ENCODE data around the gene NEBL. TPM values are rescaled to one million over a fixed set of nuclear protein-coding genes. Genes with fewer than 3 reads are reported as not detected.

Gene NEBL
- total RNA-seq, 2 donors from 2014 or later, result 18.5 to 40.7 TPM

DNA sequence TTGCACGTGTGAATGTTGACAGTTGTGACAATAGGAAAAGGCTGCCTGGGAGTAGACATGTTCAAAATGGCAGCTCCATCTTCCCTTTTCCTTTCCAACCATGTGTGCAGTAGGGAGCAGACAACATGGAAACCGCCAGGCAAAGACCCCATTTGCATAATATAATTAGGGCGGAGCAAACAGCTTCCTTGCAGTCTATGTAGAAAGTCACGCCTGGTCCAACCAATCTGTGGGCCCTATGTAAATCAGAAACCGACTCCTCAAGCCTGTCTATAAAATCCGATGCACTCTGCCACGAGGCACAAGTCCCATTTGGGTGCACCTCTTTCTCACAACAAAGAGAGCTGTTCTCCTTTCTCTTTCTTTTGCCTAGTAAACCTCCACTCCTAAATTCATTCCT, 19.6 kb downstream of the NEBL start:
- no peak overlapping the region for H3K27ac ChIP-seq
- no peaks in the 10 kb centered on the region for H3K27me3 ChIP-seq
- H3K4me3 ChIP-seq, result no peak overlapping the region
- no peaks in the 10 kb centered on the region for H3K36me3 ChIP-seq (replicated peaks in 1 of 2; ENCODE audit: insufficient read depth in 1 of 2, low read depth in 2 of 2)
- TF ChIP-seq CTCF (IDR thresholded peaks at IDR 0.05) (no peak), POLR2A (IDR thresholded peaks at IDR 0.05) (no peak)
- no peak for DNase-seq
- H3K4me1 ChIP-seq, result no peaks in the 10 kb centered on the region
- no peak for ATAC-seq
- no peaks in the 10 kb centered on the region for H3K9me3 ChIP-seq
- WGBS, 2 donors, result 80 to 84% methylated on average over 7 of the region's 7 CpGs
- intact Hi-C loops (cut with DNase I), result no loop called here

- 87 to 100% methylated on average over 2 of the region's 2 CpGs for WGBS, 2 donors
- Histone ChIP-seq H3K4me1 (peaks cover 5% of the 10 kb centered on the region), H3K27ac (no peak overlapping the region), H3K36me3 (replicated peaks in 1 of 2; ENCODE audit: insufficient read depth in 1 of 2, low read depth in 2 of 2) (no peaks in the 10 kb centered on the region), H3K4me3 (no peak overlapping the region), H3K27me3 (no peaks in the 10 kb centered on the region), H3K9me3 (no peaks in the 10 kb centered on the region)
- ATAC-seq (no peak), DNase-seq (no peak)
- TF ChIP-seq CTCF (IDR thresholded peaks at IDR 0.05), result no peak
- TF ChIP-seq POLR2A (IDR thresholded peaks at IDR 0.05), result no peak
- intact Hi-C loops (cut with DNase I), result no loop called here
Observed at GRCh38 chr10:20874261-20874660, 22.9 kb downstream of the NEBL start.

- Histone ChIP-seq H3K9me3 (no peaks in the 10 kb centered on the region), H3K36me3 (replicated peaks in 1 of 2; ENCODE audit: insufficient read depth in 1 of 2, low read depth in 2 of 2) (no peaks in the 10 kb centered on the region), H3K4me1 (peaks cover 5% of the 10 kb centered on the region), H3K27me3 (no peaks in the 10 kb centered on the region), H3K27ac (no peak overlapping the region), H3K4me3 (no peak overlapping the region)
- intact Hi-C loops (cut with DNase I), result no loop called here
- TF ChIP-seq POLR2A (IDR thresholded peaks at IDR 0.05) (no peak), CTCF (IDR thresholded peaks at IDR 0.05) (no peak)
- DNase-seq (no peak), ATAC-seq (no peak)
- WGBS, 2 donors, result 62 to 69% methylated on average over 7 of the region's 7 CpGs
Observed at GRCh38 chr10:20871970-20872369, 25.1 kb downstream of the NEBL start.

DNA sequence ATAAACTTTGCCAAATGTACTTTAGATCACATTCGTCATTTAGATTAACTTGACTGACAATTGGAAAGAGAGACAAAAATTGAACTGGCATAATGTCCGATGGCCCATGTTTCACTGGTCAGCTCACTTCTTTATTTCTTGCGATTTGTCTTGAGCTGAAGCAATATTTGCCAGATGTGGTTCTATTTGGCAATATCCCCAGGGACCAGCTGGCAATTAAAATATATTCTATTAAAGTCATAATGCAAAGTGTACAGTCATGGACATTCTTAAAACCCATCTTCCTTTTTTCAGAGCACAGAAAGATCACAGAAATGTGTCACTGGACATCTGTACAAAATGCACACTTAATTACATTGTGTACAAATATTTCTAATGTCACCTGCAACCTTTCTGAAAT, 26.3 kb downstream of the NEBL start:
- TF ChIP-seq POLR2A (IDR thresholded peaks at IDR 0.05) (no peak), CTCF (IDR thresholded peaks at IDR 0.05) (no peak)
- H3K27ac ChIP-seq, result no peak overlapping the region
- intact Hi-C loops (cut with DNase I), result no loop called here
- H3K4me3 ChIP-seq, result no peak overlapping the region
- no peaks in the 10 kb centered on the region for H3K36me3 ChIP-seq (replicated peaks in 1 of 2; ENCODE audit: insufficient read depth in 1 of 2, low read depth in 2 of 2)
- 30 to 40% methylated on average over 3 of the region's 3 CpGs for WGBS, 2 donors
- H3K4me1 ChIP-seq, result peaks cover 5% of the 10 kb centered on the region
- no peak for ATAC-seq
- no peaks in the 10 kb centered on the region for H3K9me3 ChIP-seq
- no peak for DNase-seq
- H3K27me3 ChIP-seq, result no peaks in the 10 kb centered on the region

GRCh38 chr10:20863008-20863407, 34.1 kb downstream of the NEBL start:
- TF ChIP-seq POLR2A (IDR thresholded peaks at IDR 0.05) (no peak), CTCF (IDR thresholded peaks at IDR 0.05) (no peak)
- no peak for ATAC-seq
- no peaks in the 10 kb centered on the region for H3K27me3 ChIP-seq
- 84 to 92% methylated on average over 4 of the region's 4 CpGs for WGBS, 2 donors
- no peaks in the 10 kb centered on the region for H3K9me3 ChIP-seq
- DNase-seq, result no peak
- H3K4me1 ChIP-seq, result no peaks in the 10 kb centered on the region
- no peak overlapping the region for H3K4me3 ChIP-seq
- no peak overlapping the region for H3K27ac ChIP-seq
- intact Hi-C loops (cut with DNase I), result no loop called here
- no peaks in the 10 kb centered on the region for H3K36me3 ChIP-seq (replicated peaks in 1 of 2; ENCODE audit: insufficient read depth in 1 of 2, low read depth in 2 of 2)
